GM04504 (cell line): Measurements from ENCODE around the gene GALNT13.

Experiments
- DNase-seq: peaks from one replicate; pipeline ENCODE4 v3.0.0-alpha.2; 2012; ENCODE audit warnings: low read depth

GALNT13 gene

DNA sequence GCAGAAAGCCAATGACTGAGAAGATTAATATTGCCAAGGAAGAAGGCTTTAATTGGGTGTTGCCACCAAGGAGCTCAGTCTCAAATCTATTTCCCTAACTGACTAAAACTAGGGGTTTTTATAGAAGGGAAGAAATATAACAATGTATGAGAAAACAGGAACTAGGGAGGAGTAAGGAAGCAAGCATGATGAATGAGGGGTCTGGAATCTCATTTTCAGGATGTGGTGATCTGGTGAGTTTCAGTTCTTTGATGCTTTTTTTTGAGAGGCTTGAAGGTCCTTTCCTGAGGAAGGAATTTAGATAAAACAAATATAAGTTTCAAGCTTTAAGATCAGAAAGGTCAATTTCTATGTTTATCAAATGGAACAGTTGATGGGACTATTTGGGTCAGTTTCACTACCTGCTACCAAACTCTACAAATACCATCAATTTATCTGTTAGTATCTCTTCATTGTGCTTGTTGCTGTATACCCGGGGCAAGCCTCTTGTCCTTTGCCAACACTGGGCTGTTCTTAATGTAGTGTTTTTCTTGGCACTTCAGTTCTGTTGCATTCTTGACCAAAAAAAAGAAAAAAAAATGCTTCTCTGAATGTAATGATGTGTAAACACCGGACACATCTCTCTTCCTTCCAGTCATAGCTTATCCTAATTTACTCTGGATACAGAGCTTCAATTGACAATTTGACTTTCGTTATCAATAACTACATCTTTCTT lies 357.0 kb downstream of the GALNT13 start:
- DNase-seq, result no peak

- DNase-seq, result no peak
Observed at GRCh38 chr2:154229966-154230365, 358.2 kb downstream of the GALNT13 start.

- DNase-seq, result no peak
Observed at GRCh38 chr2:154231021-154231420, 359.3 kb downstream of the GALNT13 start.

- DNase-seq, result no peak
Observed at GRCh38 chr2:154233231-154233630, 361.5 kb downstream of the GALNT13 start.

DNA sequence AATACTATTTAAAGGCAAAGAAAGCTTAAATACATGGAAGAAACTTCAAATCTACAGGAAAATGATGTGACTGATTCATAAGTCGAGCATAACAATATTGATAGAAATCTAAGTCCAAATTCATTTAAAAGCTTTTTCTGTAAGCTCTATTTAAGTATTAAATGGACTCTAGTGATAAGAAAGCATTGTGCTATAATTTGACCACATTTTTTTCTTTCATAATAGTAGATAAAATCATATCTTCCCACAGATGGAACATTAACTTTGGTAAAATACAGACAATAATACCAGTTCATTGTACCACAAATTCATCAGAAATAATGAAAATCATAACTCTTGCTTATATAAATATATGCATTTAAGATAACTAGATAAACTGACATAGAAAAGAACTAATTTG lies 366.5 kb downstream of the GALNT13 start:
- no peak for DNase-seq

- no peak for DNase-seq
Observed at GRCh38 chr2:154240316-154240715, 368.6 kb downstream of the GALNT13 start.

- DNase-seq, result no peak
Observed at GRCh38 chr2:154240921-154241379, 369.2 kb downstream of the GALNT13 start.

DNA sequence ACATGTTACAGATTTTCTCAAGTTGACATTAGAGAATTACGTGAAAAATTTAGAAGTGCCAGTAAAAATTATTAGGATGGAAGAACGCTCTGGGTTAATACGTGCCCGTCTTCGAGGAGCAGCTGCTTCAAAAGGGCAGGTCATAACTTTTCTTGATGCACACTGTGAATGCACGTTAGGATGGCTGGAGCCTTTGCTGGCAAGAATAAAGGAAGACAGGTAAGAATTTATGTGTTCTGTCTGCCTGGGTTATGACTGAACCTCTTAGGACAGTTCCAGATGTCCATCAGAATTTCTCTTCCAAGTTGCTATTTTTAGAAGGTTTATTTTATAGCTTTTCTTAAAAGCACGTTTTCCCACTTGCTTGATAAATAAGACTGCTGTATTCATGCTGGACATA lies 371.0 kb downstream of the GALNT13 start:
- DNase-seq, result no peak

- no peak for DNase-seq
Observed at GRCh38 chr2:154243685-154244084, 372.0 kb downstream of the GALNT13 start.

- no peak for DNase-seq
Observed at GRCh38 chr2:154244932-154245331, 373.2 kb downstream of the GALNT13 start.

GRCh38 chr2:154247503-154247902 lies 375.8 kb downstream of the GALNT13 start:
- DNase-seq, result no peak

GRCh38 chr2:154256136-154256535 lies 384.4 kb downstream of the GALNT13 start:
- no peak for DNase-seq

DNA sequence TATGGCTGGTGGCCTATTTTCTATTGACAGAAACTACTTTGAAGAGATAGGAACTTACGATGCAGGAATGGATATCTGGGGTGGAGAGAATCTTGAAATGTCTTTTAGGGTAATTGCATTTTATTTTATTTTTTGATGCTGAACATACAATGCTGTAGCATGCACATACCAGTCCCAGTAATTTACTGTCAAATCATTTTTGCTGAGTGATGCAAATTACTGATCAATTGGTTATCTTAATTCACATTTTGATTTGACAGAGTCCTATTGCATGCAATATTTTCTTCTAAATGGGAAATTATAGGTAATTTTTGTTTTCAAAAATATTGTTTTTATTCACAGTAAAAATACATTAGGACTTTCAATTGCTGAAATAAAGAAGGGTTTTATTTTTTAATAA lies 387.3 kb downstream of the GALNT13 start:
- DNase-seq, result no peak

DNA sequence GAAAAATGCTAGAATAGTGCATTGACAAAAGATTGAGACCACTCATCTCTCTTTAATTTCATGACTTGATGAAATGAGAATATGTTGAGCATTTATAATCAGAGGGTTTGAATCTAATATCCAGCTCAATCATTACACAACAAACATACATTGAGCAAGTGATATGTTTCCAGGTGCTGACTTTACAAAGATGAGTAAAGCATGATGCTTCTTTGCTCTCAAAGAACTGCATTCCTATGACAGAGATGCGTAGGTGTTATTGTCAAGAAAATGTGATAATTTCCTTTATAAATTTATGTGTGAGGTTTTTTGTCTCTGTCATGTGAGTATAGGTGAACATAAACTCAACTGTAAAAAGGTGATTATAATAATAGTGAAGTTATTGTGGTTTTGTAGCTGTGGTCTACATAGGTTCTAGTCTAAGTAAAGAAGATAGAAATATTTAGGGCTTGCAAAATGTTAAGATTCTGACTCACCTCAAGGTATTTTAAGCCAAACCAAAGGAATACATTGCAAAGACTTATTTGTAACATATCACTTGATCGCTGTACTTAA lies 389.8 kb downstream of the GALNT13 start:
- no peak for DNase-seq

DNA sequence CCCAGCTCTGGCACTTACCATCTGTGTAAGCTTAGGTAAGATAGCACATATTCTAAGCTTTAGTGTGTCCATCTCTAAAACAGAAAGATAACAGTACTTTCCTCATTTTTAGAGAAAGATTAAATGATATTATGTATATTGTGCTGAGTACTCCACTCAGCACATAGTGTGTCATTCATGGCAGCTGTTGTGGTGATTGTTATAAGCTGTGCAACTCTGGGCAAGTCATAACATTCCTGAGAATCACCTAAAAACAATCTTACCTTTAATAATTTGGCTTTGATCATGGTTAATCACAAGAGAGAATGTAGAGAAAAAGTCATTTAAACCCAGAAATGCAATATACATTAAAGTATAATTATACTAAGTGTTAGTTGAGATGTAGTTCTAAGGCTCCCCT lies 391.5 kb downstream of the GALNT13 start:
- no peak for DNase-seq

DNA sequence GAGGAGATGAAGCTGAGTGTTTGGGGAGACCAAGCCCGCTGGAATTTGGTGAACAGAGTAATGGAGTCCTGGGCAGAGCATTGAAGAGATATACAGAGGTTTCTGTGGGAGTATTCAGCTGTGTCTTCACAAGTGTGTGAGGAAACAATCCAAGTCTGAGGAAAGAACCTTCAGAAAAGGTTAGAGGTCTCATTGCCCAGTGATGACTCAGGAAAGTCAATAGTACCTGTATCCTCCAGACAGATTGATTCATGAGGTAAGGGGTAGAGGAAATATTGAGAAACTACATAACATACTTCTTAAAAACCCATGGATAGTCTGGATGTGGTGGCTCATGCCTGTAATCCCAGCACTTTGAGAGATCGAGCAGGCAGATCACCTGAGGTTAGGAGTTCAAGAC lies 392.3 kb downstream of the GALNT13 start:
- DNase-seq, result no peak

- no peak for DNase-seq
Observed at GRCh38 chr2:154267983-154268382, 396.3 kb downstream of the GALNT13 start.

DNA sequence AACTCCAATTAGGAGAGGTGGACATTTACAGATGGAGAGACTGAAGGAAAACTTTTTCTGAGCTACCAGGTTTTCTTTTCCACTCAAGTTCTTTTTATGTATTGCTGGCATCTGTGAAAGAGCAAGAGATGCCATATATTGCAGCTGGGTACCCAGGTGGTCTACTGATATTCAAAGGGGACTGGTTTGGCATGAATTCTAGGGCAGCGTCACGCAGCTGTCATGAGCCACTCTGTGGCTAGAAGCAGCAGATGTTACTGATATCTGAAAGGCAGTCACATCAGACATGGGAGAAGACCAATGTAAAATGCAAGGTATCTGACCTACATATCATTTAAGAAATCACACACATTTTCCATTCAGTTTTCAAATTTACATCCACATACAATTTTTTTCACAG lies 408.8 kb downstream of the GALNT13 start:
- no peak for DNase-seq

GRCh38 chr2:154289870-154290269 lies 418.1 kb downstream of the GALNT13 start:
- no peak for DNase-seq

- DNase-seq, result no peak
Observed at GRCh38 chr2:154291511-154291910, 419.8 kb downstream of the GALNT13 start.

DNA sequence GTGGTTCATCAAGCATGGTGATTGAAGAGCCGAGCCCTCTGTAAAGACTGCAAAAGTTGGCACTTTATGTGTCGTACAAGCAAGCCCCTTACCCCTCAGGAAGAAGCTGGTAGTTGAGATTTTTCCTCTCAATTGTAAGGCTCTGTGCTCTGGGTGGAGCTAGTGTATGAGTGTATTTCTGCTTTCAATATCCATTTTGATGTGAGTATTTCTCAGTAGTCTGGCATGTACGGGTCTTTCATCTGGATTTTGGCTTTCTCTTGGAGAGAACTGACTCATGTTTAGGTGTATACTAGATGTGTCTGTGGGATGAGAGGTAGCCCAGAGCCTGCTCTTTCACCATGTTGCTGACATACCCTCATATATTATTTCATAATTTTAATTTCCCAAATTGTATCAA lies 420.2 kb downstream of the GALNT13 start:
- no peak for DNase-seq

- no peak for DNase-seq
Observed at GRCh38 chr2:154293864-154294263, 422.1 kb downstream of the GALNT13 start.

DNA sequence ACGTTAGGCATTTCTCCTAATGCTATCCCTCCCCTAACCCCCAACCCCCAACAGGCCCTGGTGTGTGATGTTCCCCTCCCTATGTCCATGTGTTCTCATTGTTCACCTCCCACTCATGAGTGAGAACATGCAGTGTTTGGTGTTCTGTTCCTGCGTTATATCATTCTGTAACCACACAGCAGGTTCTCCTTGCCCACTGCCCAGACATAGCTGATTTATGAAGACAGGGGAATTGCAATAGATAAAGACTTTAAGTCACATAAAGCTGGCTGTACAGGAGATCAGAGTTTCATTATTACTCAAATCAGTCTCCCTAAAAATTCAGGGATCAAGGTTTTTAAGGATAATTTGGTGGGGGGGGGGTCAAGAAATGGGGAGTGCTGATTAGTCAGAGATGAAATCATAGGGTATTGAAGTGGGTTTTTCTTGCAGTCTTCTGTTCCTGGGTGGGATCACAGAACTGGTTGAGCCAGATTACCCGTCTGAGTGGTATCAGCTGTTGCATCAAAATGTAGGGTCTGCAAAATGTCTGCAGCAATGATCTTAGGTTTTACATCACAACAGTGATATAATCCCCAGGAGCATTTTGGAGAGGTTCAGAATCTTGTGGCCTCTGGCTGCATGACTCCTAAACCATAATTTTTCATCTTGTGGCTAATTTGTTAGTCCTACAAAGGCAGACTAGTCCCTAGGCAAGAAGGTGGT lies 434.7 kb downstream of the GALNT13 start:
- DNase-seq, result no peak
